DMS 273 (cell line): Measurements from ENCODE around the gene ERCC8.
"Not testable (repeated sequence)": the region's sequence is repeated elsewhere in the genome, so short reads cannot be mapped to it uniquely, and the experiment has no call there.

Experiments
- DNase-seq: peaks from one replicate; lab custom pipeline; 2025; ENCODE audit not compliant: unreplicated experiment; lab: John Stamatoyannopoulos, UW

Gene ERCC8

DNA sequence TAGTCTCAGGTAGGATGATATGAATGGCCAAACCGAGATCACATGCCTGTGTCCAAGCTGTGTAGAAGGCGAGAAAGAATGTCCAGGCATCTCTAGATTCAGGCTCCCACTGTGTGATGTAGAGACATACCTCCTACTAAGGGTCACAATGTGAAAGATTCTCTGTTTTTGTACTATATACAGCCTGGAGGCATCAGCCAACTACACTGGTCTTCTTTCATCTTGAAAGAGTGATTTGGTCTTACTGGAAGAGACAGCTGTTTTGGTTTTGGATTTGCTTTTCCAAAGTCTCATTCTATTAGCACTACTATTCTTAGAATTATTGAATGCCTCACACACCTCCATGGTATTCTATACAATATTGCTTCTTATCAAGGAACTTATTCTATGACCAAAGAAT is 26.4 kb downstream of the ERCC8 start:
- DNase-seq = no peak

DNA sequence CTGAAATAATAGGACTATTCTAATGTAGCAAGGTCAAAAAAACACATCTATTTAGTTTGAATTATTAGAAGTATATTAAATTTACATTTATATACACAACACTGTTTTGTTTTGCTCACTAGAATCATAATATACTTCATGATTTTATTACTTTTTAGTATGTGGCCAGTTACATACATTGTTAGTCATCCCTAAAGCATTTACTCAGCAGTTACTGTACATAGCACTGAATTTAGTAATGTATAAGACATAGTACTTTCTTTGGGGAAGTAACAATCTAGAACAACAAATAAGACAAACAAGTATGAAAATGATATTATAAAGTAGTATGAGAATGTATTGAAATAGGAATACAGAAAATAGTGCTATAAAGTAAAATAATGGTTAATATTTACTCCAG is 28.2 kb downstream of the ERCC8 start:
- DNase-seq = no peak

DNA sequence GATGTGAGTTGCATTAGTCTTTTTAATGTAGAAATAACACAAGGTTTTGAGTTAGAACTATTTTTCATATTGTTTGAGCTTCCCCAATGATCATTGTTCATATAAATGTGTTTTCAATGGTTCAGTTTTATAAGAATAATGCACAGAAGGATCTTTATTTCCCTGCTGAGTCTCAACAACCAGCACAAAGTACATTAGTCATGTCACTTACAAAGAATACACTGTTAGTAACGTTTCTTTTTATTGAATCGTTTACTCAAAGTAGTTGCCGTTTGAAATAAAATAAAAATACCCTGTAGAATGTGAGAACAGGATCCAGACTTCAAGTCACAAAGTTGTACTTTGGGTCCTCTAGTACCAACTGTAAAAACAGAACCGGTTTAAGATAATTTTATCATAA is 41.5 kb downstream of the ERCC8 start:
- DNase-seq = no peak

DNA sequence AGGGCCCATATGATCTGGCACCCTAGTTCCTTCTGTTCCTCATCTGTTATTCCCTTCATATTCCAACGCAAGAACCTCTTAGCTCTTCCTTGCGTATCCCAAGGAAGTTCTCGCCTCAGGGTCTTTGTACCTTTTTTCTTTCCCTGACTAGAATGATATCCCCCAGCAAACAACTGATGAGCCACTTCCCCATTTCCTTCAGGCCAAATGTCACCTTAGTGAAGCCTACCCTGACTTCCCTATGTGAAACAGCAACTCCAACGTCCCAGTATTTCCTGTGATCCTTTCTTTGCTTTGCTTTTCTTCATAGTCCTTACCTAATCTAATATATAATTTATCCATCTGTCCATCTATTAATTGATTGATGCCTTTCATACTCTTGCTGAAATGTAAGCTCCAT is 47.9 kb downstream of the ERCC8 start:
- no peak for DNase-seq

DNA sequence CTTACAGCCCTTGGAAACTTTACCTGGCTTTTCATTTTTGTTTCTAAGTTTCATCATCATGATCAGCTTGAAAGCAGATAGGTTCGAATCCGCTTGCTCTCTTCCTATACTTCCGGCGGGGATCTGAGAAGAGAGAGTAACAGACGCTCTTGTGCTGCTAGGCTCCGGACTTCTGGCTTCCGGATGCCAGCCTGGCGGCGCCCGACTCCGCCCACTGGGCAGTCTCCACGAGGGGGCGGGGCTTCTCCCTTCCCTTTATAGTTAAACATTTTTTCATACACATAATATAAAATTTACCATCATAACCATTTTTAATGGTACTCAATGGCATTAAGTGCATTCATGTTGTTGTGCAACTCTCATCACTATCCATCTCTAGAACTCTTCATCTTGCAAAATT is 51.3 kb downstream of the ERCC8 start:
- DNase-seq = no peak

DNA sequence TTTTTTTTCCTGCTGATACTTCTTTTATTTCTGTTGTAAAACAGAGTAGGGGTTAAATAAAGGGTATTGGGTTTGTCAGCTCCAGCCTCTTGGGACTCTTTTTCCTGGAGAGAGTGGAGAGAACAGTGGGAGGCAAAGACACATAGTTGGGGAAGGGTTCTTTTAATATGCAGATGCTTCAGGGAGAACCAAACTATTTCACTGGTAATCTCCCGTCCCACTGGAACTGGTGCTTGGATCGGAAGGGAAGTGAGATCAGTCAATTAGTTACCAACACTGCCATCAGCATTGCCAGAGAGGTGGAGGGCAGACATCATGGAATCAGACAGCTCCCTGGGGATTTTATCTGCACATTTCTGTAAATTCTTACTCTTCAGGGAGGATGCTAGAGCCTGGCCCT is 53.2 kb downstream of the ERCC8 start:
- DNase-seq = no peak

DNA sequence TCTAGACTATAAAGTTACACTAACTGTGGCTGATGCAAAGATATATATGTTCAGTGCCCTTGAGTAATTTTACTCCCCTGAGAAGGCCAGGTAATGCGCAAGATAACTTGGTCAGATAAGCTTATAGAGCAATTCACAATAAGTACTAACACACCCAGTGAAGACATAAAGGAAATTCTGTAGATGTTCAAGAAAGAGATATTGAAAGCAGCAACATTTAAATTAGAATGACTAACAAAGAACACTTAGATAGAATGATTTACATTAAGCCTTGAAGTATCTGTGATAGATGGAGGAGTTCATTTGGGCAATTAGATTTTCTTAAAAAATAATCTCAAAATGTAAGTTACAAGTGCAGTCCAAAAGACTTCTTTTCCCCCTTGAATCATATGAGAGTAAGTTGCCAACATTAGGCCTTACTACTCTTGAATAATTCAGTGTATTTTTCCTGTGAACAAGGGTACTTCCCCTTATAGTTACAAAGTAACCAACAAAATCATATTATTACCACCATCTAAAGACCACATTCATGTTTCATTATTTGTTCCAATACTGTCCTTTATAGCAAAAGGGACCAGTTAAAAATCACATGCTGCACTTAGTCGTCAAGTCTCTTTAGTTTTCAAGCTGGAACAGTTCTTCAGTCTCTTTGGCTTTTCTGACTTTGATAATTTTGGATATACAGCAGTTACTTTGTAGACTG is 56.4 kb downstream of the ERCC8 start:
- no peak for DNase-seq

DNA sequence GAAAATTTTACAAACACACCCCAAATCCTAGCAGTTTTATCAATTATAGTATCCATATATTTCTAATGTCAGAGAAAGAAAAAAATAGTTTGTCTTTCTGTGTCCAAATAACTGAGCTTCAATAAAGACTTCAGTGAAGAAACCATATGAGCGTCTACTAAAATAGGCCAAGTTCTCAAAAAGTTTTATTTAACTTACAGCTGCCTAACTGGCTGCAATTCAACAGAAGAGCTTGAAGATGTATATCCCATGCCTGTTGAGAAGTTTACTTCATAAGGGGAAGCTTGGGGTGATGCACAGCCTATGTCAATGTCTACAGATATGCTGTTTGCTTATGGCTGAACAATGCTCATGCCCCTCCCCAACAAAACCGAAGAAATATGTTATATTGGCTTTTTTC is 57.1 kb downstream of the ERCC8 start:
- DNase-seq = no peak

DNA sequence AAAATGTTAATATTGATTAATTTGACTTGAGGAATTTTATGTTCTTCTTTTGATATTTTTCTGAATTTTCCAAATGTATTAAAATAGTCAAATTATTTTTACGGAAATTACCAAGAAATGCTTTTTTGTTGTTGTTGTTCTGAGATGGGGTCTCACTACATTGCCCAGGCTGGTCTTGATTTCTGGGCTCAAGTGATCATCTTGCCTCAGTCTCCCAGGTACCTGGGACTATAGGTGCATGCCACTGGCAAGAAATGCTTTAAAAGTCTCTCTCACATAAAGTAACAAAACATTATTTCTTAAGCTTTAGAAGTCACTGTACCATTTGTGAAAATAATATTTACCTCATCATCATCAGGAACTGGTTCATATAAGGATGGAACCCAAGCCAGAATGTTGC is 57.8 kb downstream of the ERCC8 start:
- no peak for DNase-seq

DNA sequence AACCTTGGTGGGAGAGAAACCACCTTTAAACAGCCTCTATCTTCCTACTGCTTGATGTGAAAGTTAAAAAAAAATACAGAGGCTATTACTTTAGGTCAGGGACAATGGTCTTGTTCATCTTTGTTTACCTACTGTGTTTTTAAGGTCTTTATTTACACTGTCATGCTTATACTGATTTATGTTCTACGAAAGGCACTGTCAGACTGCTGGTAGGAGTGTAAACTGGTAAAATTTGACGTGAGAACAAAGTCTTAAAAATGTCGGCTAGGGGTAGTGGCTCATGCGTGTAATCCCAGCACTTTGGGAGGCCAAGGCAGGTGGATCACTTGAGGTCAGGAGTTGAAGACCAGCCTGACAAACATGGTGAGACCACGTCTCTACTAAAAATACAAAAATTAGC is 58.7 kb downstream of the ERCC8 start:
- no peak for DNase-seq

DNA sequence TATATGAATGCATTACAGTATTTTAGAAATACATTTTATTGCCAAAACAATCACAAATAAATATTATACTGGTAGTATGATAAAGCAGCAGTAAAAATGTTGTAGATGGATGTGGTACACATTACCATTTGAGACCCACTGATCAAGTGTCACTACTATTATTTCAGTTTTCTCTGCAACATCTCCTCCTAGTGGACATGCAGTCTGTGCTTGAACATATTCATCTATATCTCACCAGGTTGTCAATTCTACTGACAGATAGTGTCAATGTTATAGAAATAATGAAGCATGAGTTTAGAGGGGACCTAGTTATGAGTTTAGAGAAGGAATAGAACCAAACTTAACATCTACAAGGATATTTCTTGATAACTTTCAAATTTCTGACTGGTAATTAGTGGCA is 61.6 kb downstream of the ERCC8 start:
- DNase-seq = peak; percentile 17

DNA sequence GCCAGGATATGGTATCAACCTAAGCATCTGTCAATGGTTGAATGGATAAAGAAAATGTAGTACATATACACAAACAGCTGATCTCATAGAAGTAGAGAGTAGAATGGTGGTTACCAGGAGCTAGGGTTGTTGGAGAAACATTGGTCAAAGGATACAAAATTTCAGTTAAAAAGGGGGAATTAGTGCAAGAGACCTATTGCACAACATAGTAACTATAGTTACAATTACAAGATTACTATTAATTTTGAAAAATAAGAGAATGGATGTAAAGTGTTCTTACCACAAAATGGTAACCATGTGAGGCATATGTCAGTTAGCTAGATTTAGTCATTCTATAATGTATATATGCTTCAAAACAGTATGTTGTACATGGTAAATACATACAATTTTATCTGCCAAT is 72.0 kb downstream of the ERCC8 start:
- DNase-seq = no peak

DNA sequence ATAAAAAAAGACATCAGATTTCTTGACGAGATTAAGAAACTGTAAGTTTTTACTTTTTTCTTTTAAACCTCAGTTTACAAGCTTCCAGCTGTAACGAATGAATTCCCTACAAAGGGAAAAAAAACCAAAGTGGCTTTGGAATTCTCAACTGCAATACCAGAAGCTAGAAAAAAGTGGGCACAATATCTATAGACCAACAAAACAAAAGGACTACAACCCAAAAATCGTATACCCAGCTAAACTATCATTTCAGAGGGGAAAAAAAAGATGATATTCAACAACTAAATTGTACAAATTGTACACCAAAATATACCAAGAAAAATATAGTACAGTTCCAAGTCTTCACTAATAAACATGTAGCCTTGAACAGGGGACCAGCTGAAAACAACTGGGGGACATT is 74.0 kb downstream of the ERCC8 start:
- DNase-seq = no peak

DNA sequence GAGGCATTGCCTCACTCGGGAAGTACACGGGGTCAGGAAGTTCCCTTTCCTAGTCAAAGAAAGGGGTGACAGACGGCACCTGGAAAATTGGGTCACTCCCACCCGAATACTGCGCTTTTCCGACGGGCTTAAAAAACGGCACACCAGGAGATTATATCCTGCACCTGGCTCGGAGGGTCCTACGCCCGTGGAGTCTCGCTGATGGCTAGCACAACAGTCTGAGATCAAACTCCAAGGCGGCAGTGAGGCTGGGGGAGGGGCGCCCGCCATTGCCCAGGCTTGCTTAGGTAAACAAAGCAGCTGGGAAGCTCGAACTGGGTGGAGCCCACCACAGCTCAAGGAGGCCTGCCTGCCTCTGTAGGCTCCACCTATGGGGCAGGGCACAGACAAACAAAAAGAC is 84.3 kb downstream of the ERCC8 start:
- not testable (repeated sequence) for DNase-seq

DNA sequence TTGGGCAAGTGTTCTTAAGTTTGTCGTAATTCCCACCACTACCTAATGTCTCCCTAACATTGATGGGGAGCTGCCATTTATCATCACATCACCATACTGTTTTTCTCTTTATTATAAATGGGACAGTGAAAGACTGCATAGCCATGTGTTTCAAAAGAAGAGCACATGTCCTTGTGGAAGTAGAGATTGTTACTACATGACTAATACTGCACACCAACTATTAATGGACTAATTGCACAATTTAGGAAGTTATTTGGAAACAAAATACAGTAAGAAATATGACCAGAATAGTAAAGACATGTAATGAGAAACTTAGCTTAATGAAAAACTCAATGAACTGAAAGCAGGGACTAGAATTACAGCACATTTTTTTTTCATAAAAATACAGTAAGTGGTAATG is 88.8 kb downstream of the ERCC8 start:
- no peak for DNase-seq

DNA sequence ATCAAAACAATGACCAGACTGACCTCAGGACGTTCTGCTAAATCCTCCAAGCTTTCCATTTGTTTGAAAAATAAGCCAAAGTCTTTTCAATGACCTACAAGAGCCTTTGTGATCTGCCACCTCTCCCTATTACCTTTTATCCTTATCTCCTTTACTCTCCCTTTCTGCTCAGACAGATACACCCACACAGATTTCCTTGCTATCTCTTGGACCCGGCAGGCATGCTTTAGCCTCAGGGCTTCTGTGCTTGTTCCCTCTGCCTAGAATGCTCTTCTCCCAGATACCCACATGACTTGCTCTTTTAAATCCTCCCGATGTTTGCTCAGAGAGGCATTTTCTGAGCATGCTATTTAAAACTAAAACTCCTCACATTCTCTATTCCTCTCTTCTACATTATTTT is 91.9 kb downstream of the ERCC8 start:
- DNase-seq = no peak

DNA sequence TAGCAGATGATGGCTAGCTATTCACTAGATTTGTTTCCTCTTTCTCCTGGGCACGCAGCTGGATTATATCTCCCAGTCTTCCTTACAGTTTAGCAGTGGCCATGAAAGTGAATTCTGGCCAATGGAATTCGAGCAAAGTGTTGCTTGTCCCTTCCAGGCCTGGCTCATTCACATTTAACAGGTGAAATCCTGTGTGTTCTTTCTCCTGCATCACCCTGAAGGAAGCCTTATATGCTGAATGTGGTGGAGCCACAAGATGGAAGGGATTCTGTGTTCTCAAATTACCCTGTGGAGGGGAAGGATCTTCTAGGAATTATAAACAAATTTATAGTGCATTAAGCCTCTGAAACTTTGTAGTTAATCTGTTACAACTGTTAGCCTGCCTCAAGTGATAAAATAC is 92.6 kb downstream of the ERCC8 start:
- DNase-seq = no peak

DNA sequence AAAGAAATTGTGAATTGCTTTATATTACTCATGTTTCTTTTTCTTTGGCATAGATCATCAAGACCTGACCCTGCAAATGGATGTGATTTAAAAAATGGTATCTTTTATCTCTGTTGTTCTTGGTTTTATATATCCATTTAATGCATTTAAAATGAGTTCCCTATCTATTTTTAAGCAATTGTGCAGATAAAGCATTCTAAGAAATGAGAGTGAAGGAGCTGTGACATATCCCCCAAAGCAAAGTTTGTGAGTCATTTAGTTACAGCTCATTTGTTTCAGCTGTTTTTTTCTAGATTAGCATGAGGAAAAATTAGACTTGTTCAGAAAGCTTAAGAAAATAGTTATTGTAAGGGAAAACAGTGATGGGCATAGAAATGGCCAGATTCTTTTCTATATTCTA is 93.2 kb downstream of the ERCC8 start:
- DNase-seq = no peak

DNA sequence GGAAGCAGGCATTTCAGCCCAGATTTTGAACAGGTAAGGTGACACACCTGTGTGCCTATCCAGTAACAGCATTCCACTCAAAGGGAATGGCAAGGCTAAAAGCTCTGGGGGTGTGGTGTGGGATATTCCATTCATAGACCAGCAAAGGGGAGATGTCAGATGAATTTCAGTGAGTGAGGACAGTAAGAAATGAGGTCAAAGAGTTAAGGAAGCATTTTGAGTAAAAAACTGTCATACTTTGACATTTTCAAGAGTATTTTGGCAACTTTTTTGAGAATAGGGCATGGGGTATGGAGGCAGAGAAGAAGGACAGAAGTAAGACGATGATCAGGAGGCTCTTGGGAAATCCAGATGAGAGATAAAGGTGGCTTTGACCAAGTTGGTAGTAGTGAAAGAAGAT is 98.6 kb downstream of the ERCC8 start:
- no peak for DNase-seq

DNA sequence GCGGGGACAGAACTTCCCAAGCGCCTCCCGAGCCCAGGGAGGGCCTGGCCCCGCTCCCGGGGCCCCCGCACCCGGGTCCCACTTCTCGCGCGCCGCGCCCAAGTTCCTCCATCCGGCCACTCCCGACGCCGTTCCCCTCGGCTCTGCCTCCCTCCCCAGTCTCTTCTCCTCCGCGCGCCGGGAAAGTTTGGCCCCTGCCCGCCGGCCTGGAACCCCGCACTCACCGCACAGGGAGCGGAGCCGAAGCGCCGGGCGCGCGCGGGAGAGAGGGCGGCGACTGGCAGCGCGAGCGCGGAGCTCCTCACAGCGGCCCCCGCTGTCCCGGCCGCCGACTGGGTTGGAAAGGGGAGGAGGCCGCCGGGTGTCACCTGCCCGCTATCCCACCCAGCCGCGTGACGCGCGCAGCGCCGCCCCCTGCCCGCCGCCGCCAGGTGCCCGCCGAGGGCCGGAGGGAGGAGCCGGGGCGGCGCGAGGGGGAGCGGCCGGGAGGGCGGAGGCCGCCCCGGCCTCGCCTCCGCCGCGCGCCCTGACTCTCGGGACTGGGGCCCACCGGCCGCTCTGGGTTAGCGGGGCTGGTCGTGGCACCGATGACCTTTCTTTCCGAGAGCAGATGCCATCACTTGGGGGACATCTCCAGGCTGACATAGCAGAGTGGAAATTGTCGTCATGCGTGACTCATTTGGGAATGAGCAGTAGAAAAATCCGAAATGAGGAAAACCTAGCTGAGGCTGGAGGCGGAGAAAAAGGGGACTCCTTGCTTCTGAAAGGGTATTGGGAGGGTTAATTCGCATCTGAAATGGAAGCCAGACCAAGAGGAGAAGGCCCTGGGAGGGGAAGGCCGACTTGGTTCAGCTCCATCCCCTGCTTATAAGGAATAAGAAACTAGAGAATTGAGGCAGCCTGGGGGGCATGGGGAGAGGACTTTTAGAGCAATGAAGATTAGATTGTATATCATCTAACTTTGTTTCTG is 100.6 kb downstream of the ERCC8 start, which contains the start of gene ELOVL7:
Gene ELOVL7 (minus strand): TSS at position 334 of the 970 bp plus-strand sequence. CDS start 56,872 bp downstream, outside the sequence.
- DNase-seq = peak; percentile 85

DNA sequence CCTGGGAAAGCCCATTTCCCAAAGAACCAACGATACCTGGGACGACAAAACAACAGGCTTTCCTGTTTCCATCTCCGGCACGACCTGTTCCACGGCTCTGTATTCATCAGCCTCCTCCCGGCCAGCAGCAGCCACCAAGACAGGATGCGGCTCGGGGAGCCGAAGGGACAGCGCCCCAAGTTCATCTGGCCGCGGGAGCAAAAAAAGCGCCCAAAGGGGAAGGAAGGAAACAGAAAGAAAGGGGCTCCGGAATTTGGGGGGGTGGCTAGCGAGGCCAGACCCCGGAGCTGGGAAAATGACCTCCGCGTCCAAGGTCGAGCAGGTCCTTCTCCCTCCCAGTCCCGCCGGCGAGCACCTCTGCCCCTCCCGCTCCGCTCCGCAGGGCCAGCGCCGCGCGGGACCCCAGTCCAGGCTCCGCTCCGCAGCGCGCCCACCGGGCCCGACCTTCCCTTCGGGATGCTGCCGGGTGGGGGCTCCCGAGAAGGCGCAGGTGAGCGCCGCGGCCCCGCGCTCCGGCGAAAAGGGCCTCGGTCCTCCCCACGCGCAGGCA is 101.4 kb downstream of the ERCC8 start:
- DNase-seq = peak; percentile 54

DNA sequence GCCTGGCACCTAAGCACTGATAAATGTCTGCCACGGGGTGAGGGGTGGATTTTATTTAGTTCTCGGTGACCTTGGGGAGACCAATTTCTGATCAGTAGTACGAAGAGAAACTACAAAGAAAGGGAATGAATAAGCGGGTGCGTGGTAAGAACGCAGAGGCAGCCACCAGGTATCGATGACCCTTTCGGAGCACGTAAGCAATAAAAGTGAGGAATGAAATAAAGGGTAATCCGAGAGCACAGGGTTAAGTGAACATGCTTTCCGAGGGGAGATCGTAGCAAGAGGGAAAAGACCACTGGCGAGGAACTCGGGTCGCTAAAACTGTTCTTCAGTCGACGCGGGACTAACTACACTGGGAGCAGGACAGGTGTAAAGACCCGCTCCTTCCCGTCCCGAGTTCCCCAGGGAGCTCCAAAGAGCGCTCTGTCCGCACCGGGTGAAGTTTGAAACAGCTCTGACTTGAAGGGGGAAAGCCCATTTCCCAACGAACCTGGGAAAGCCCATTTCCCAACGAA is 101.9 kb downstream of the ERCC8 start:
- DNase-seq = peak; percentile 41
